ENCODE data around the gene FBF1. TPM values are rescaled to one million over a fixed set of nuclear protein-coding genes. Genes with fewer than 3 reads are reported as not detected.
A peak's percentile ranks its signal among the peaks of the same experiment; 100 is the strongest.

Gene FBF1
- total RNA-seq, 1 experiment from 2014 or later, result 8.3 TPM

DNA sequence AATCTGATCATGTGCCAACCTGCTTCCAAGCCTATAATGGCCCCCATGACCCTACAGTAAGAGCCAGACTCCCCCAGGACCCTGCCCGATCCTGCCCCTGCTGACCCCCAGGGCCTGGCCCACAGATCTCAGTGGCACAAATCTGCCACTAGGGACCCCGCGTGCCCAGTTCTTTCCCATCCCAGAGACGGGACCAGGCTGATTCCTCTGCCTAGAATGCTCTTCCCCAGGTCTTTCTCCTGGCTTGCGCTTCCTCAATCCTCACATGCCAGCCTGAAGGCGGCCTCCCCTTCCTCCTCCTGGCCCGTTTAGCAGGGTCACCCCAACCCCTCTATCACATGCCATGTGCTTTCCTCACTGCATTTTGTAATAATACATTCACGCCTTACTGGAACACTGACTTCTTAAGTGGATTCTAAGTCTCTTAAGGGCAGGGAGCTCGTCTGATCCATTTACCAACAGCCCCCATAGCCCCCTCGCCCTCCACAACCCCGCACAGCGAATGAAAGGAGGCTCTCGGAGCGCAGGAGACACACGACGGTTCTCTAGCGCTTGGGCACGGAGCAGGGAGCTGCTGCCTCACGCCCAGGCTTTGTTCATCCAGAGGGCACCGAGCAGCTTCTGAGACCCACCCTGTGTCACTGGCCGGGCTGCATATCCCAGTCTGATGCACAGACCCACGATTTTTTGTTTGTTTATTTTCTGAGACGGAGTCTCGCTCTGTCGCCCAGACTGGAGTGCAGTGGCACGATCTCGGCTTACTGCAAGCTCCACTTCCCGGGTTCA lies 45.3 kb downstream of the FBF1 start:
- no peak overlapping the region for H2BK20ac ChIP-seq (ENCODE audit: low read depth, low read length, poor library complexity, severe bottlenecking)
- H3K18ac ChIP-seq (ENCODE audit: insufficient read length, low read depth, low read length), result no peak overlapping the region
- no peak overlapping the region for H3K23ac ChIP-seq (ENCODE audit: insufficient read length, low read depth, low read length)
- peak overlapping the region; percentile 37 for H3K9ac ChIP-seq (ENCODE audit: extremely low read depth, insufficient read length, low read length)
- H3K4me3 Mint-ChIP-seq, result peak overlapping the region; percentile 76 to 84
- H4K91ac ChIP-seq (ENCODE audit: insufficient read length, low read depth, low read length), result no peak overlapping the region
- H2BK15ac ChIP-seq (ENCODE audit: low read depth, low read length), result no peak overlapping the region
- H3K9me3 ChIP-seq (ENCODE audit: control insufficient read depth, low read depth, low read length), result no peaks in the 10 kb centered on the region
- peak; percentile 76 for DNase-seq
- no peak overlapping the region for H2AFZ ChIP-seq (ENCODE audit: low read length)
- H3K79me2 ChIP-seq (ENCODE audit: insufficient read depth, low read length), result no peaks in the 10 kb centered on the region
- H3K14ac ChIP-seq (ENCODE audit: insufficient read depth, low read length), result peak overlapping the region; percentile 7
- no peaks in the 10 kb centered on the region; the same call in 1 of the 2 replicates for H3K27me3 Mint-ChIP-seq (ENCODE audit: low read depth)
- H3K27me3 ChIP-seq (ENCODE audit: insufficient read depth, low read length), result no peaks in the 10 kb centered on the region
- H3K4me1 Mint-ChIP-seq, result peaks cover 25 to 28% of the 10 kb centered on the region in 2 experiments
- WGBS (ENCODE audit: extremely low coverage, insufficient read length, low lambda C conversion rate), result no CpG with 5 or more reads among the region's 28 CpGs
- H3K27ac Mint-ChIP-seq, result peak overlapping the region; percentile 41 to 77 (median 50); a peak in 6 of 7 replicates
- H3K27ac ChIP-seq (ENCODE audit: insufficient read length, low read depth, low read length), result no peak overlapping the region
- no peaks in the 10 kb centered on the region for H3K79me1 ChIP-seq (ENCODE audit: insufficient read depth, low read depth, low read length, poor library complexity, severe bottlenecking)
- H3K36me3 Mint-ChIP-seq (ENCODE audit: insufficient read depth in 1 of 3, low read depth in 3 of 3), result peaks cover 8 to 44% (median 32%) of the 10 kb centered on the region in 3 experiments
- peaks cover 8% of the 10 kb centered on the region for H3K23me2 ChIP-seq (ENCODE audit: insufficient read length, low read depth, low read length, poor library complexity, severe bottlenecking)
- H4K5ac ChIP-seq (ENCODE audit: insufficient read length, low read depth, low read length), result no peak overlapping the region
- no peak overlapping the region for H2BK5ac ChIP-seq (ENCODE audit: insufficient read length, low read length)
- peak overlapping the region; percentile 63 for H3K4me2 ChIP-seq (ENCODE audit: insufficient read depth, insufficient read length, low read length)
- H3K4ac ChIP-seq (ENCODE audit: low read depth, low read length), result no peak overlapping the region
- H2BK120ac ChIP-seq (ENCODE audit: low read depth, low read length, poor library complexity, severe bottlenecking), result no peak overlapping the region
- no peak overlapping the region for H3T11ph ChIP-seq (ENCODE audit: low read length)
- H4K20me1 ChIP-seq (ENCODE audit: control insufficient read depth, insufficient read depth, insufficient read length), result no peaks in the 10 kb centered on the region
- no peaks in the 10 kb centered on the region; the same call in 1 of the 2 replicates for H3K4me1 ChIP-seq (ENCODE audit: insufficient read depth, low read length)
- H3K56ac ChIP-seq (ENCODE audit: insufficient read length, low read depth, low read length), result no peak overlapping the region
- no peak overlapping the region for H4K8ac ChIP-seq (replicated peaks; ENCODE audit: insufficient read length, low read depth, low read length)
- H2BK12ac ChIP-seq (ENCODE audit: insufficient read length, low read depth, low read length), result no peak overlapping the region
- no peak overlapping the region for H2AK5ac ChIP-seq (ENCODE audit: insufficient read length, low read length)
- no peaks in the 10 kb centered on the region for H3K9me3 Mint-ChIP-seq
- TF ChIP-seq, protein P1, sequence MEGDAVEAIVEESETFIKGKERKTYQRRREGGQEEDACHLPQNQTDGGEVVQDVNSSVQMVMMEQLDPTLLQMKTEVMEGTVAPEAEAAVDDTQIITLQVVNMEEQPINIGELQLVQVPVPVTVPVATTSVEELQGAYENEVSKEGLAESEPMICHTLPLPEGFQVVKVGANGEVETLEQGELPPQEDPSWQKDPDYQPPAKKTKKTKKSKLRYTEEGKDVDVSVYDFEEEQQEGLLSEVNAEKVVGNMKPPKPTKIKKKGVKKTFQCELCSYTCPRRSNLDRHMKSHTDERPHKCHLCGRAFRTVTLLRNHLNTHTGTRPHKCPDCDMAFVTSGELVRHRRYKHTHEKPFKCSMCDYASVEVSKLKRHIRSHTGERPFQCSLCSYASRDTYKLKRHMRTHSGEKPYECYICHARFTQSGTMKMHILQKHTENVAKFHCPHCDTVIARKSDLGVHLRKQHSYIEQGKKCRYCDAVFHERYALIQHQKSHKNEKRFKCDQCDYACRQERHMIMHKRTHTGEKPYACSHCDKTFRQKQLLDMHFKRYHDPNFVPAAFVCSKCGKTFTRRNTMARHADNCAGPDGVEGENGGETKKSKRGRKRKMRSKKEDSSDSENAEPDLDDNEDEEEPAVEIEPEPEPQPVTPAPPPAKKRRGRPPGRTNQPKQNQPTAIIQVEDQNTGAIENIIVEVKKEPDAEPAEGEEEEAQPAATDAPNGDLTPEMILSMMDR (conservative IDR thresholded peaks at IDR 0.05), result peak; percentile 64

All from H9 (cell line).